ENCODE measurements around the gene CCR6.

- no peak for TF ChIP-seq POLR2A (IDR thresholded peaks at IDR 0.05)
- TF ChIP-seq CTCF (IDR thresholded peaks at IDR 0.05): no peak
- no peak for TF ChIP-seq POLR2AphosphoS5 (IDR thresholded peaks at IDR 0.05)
- no peak for TF ChIP-seq EP300 (IDR thresholded peaks at IDR 0.05)
Measured at GRCh38 chr6:167089243-167090142, 33.4 kb upstream of the CCR6 start.

Measured in sigmoid colon (tissue), 4 donors.